Thyroid gland (tissue), 4 donors: Measurements from ENCODE around the gene IQSEC3. TPM values are rescaled to one million over a fixed set of nuclear protein-coding genes. Genes with fewer than 3 reads are reported as not detected.

Experiments
- DNase-seq, 2 donors: peaks; one replicate each; pipeline ENCODE4 v3.0.0-alpha.2; 2019
- H3K27ac ChIP-seq, 3 donors: fragments of 200-600 bp; sonication (generic); 1 replicate in 2 of 3; 2 replicates in 1 of 3; pipeline ENCODE4 v1.5.1; 2016 to 2019; ENCODE audit warnings: mild to moderate bottlenecking in 1 of 3, moderate library complexity in 1 of 3
- H3K27me3 ChIP-seq: fragments of 200-600 bp; sonication (generic); one replicate; pipeline ENCODE4 v1.5.1; 2019
- H3K36me3 ChIP-seq, 2 donors: fragments of 200-600 bp; sonication (generic); one replicate each; pipeline ENCODE4 v1.5.1; 2016 to 2019
- H3K4me1 ChIP-seq, 2 donors: fragments of 200-600 bp; sonication (generic); one replicate each; pipeline ENCODE4 v1.5.1; 2017 to 2019
- H3K4me3 ChIP-seq, 3 donors: fragments of 200-600 bp; sonication (generic); replicated peaks in 1 of 3; 1 replicate in 2 of 3; 2 replicates in 1 of 3; pipeline ENCODE4 v1.5.1; 2016; ENCODE audit warnings: mild to moderate bottlenecking in 1 of 3
- H3K9me3 ChIP-seq: fragments of 200-600 bp; sonication (generic); one replicate; pipeline ENCODE4 v1.5.1; 2017
- CTCF ChIP-seq, 6 experiments: fragments of 200-600 bp in 3 of 6; fragments of 450-650 bp in 3 of 6; sonication (generic) in 3 of 6; IDR thresholded peaks; one replicate each; pipeline ENCODE4 v1.5.1; 2016 to 2019; ENCODE audit warnings: antibody characterized with exemption in 6 of 6, mild to moderate bottlenecking in 2 of 6, inconsistent platforms in 1 of 6, moderate library complexity in 1 of 6
- POLR2A ChIP-seq, 2 donors: fragments of 450-650 bp; IDR thresholded peaks; one replicate each; pipeline ENCODE4 v1.6.1; 2017; ENCODE audit warnings: antibody characterized with exemption in 2 of 2, mild to moderate bottlenecking in 2 of 2, moderate library complexity in 1 of 2
- WGBS, 2 donors: methylation state at CpG; one replicate each; pipeline ENCODE4 v1.1.5; 2017; 5-methylcytosine and 5-hydroxymethylcytosine counted together
- intact Hi-C: fragments of 100-400 bp; cut with DNase I; formaldehyde crosslinking; loops from one replicate; pipeline ENCODE4 v1.15.1; 2023
- total RNA-seq, 4 donors: library from RNA; depleted of rRNA; stranded (reverse); fragments of >200 nt; gene quantifications; one replicate each; pipeline ENCODE4 v1.2.3, GENCODE V29; 2016

Gene IQSEC3
- total RNA-seq, 4 donors from 2014 or later, result 0.27 to 1.3 (median 1.0) TPM

- H3K36me3 ChIP-seq, result no peaks in the 10 kb centered on the region
- H3K4me3 ChIP-seq, result no peak overlapping the region
- no peak for DNase-seq
- H3K9me3 ChIP-seq, result no peaks in the 10 kb centered on the region
- intact Hi-C loops, result no loop called here
- no peak overlapping the region for H3K27ac ChIP-seq
- H3K27me3 ChIP-seq, result no peaks in the 10 kb centered on the region
- WGBS, 2 donors, result 92 to 94% methylated on average over 15 of the region's 15 CpGs
- TF ChIP-seq CTCF (IDR thresholded peaks at IDR 0.05), result no peak
- TF ChIP-seq POLR2A (IDR thresholded peaks at IDR 0.05), result no peak
- H3K4me1 ChIP-seq, result peaks cover 10 to 20% of the 10 kb centered on the region in 2 donors
These were observed 99.3 kb downstream of the IQSEC3 start for GRCh38 chr12:165862-166368.

GRCh38 chr12:166425-167075, 100.0 kb downstream of the IQSEC3 start:
- TF ChIP-seq POLR2A (IDR thresholded peaks at IDR 0.05) (no peak), CTCF (IDR thresholded peaks at IDR 0.05) (no peak)
- no peak for DNase-seq
- Histone ChIP-seq H3K9me3 (no peaks in the 10 kb centered on the region), H3K27ac (no peak overlapping the region), H3K4me1 (peaks cover 10 to 20% of the 10 kb centered on the region in 2 donors), H3K27me3 (no peaks in the 10 kb centered on the region), H3K36me3 (no peaks in the 10 kb centered on the region), H3K4me3 (no peak overlapping the region)
- intact Hi-C loops, result no loop called here
- 89 to 92% methylated on average over 11 of the region's 11 CpGs for WGBS, 2 donors

- no peaks in the 10 kb centered on the region for H3K27me3 ChIP-seq
- H3K4me1 ChIP-seq, result peaks cover 10 to 20% of the 10 kb centered on the region in 2 donors
- TF ChIP-seq POLR2A (IDR thresholded peaks at IDR 0.05) (no peak), CTCF (IDR thresholded peaks at IDR 0.05) (no peak)
- intact Hi-C loops, result no loop called here
- no peak for DNase-seq
- no peaks in the 10 kb centered on the region for H3K36me3 ChIP-seq
- no peak overlapping the region for H3K27ac ChIP-seq
- H3K4me3 ChIP-seq, result no peak overlapping the region
- WGBS, 2 donors, result 81 to 90% methylated on average over 11 of the region's 12 CpGs
- H3K9me3 ChIP-seq, result no peaks in the 10 kb centered on the region
These were observed 101.5 kb downstream of the IQSEC3 start for GRCh38 chr12:167959-168600.

- Histone ChIP-seq H3K9me3 (no peaks in the 10 kb centered on the region), H3K4me3 (no peak overlapping the region), H3K36me3 (no peaks in the 10 kb centered on the region), H3K27me3 (no peaks in the 10 kb centered on the region), H3K27ac (no peak overlapping the region), H3K4me1 (peaks cover 7 to 14% of the 10 kb centered on the region in 2 donors)
- TF ChIP-seq POLR2A (IDR thresholded peaks at IDR 0.05) (no peak), CTCF (IDR thresholded peaks at IDR 0.05) (no peak)
- 77 to 80% methylated on average over 20 to 22 of the region's 22 CpGs for WGBS, 2 donors
- intact Hi-C loops, result no loop called here
- DNase-seq, result no peak
These were observed 102.4 kb downstream of the IQSEC3 start for GRCh38 chr12:168763-169525.
